ENCODE data around the gene FBXO17. TPM values are rescaled to one million over a fixed set of nuclear protein-coding genes. Genes with fewer than 3 reads are reported as not detected.
A peak's percentile ranks its signal among the peaks of the same experiment; 100 is the strongest.

Gene FBXO17
- total and polyA plus RNA-seq, 9 donors: 25.0 to 36.7 (median 29.1) TPM

- Histone ChIP-seq H3K27ac (ENCODE audit: low read length) (no peak overlapping the region), H3K4me3 (ENCODE audit: low read length) (no peak overlapping the region), H3K4me1 (ENCODE audit: control insufficient read depth, insufficient read depth, low read length) (peaks cover 27% of the 10 kb centered on the region), H3K36me3 (ENCODE audit: control insufficient read depth, insufficient read depth, low read length) (peaks cover 33% of the 10 kb centered on the region), H3K9me3 (replicated peaks; ENCODE audit: control insufficient read depth, low read depth, low read length) (no peaks in the 10 kb centered on the region), H3K27me3 (ENCODE audit: control insufficient read depth, insufficient read depth, low read length) (no peaks in the 10 kb centered on the region)
- WGBS (ENCODE audit: insufficient coverage): 63% methylated on average over 3 of the region's 10 CpGs
- DNase-seq: peak; percentile 1
Measured at GRCh38 chr19:38918526-38918925, 57.0 kb downstream of the FBXO17 start.

- Histone ChIP-seq H3K4me1 (ENCODE audit: control insufficient read depth, insufficient read depth, low read length) (peaks cover 29% of the 10 kb centered on the region), H3K9me3 (replicated peaks; ENCODE audit: control insufficient read depth, low read depth, low read length) (no peaks in the 10 kb centered on the region), H3K36me3 (ENCODE audit: control insufficient read depth, insufficient read depth, low read length) (peaks cover 30% of the 10 kb centered on the region), H3K4me3 (ENCODE audit: low read length) (no peak overlapping the region), H3K27me3 (ENCODE audit: control insufficient read depth, insufficient read depth, low read length) (no peaks in the 10 kb centered on the region), H3K27ac (ENCODE audit: low read length) (no peak overlapping the region)
- WGBS (ENCODE audit: insufficient coverage): 39% methylated on average over 7 of the region's 13 CpGs
- peak; percentile 14 for DNase-seq
Measured at GRCh38 chr19:38917921-38918491, 57.5 kb downstream of the FBXO17 start.

GRCh38 chr19:38917516-38917915 is 58.0 kb downstream of the FBXO17 start:
- Histone ChIP-seq H3K4me3 (ENCODE audit: low read length) (no peak overlapping the region), H3K27me3 (ENCODE audit: control insufficient read depth, insufficient read depth, low read length) (no peaks in the 10 kb centered on the region), H3K9me3 (replicated peaks; ENCODE audit: control insufficient read depth, low read depth, low read length) (no peaks in the 10 kb centered on the region), H3K4me1 (ENCODE audit: control insufficient read depth, insufficient read depth, low read length) (peaks cover 34% of the 10 kb centered on the region), H3K27ac (ENCODE audit: low read length) (no peak overlapping the region), H3K36me3 (ENCODE audit: control insufficient read depth, insufficient read depth, low read length) (peaks cover 29% of the 10 kb centered on the region)
- 35% methylated on average over 2 of the region's 9 CpGs for WGBS (ENCODE audit: insufficient coverage)
- peak; percentile 26 for DNase-seq

GRCh38 chr19:38915329-38916321 is 59.9 kb downstream of the FBXO17 start:
- 91% methylated on average over 44 of the region's 44 CpGs for WGBS (ENCODE audit: insufficient coverage)
- Histone ChIP-seq H3K36me3 (ENCODE audit: control insufficient read depth, insufficient read depth, low read length) (peaks cover 16% of the 10 kb centered on the region), H3K4me3 (ENCODE audit: low read length) (no peak overlapping the region), H3K27ac (ENCODE audit: low read length) (no peak overlapping the region), H3K27me3 (ENCODE audit: control insufficient read depth, insufficient read depth, low read length) (no peaks in the 10 kb centered on the region), H3K9me3 (replicated peaks; ENCODE audit: control insufficient read depth, low read depth, low read length) (no peaks in the 10 kb centered on the region), H3K4me1 (ENCODE audit: control insufficient read depth, insufficient read depth, low read length) (peaks cover 41% of the 10 kb centered on the region)
- DNase-seq: peak; percentile 0

GRCh38 chr19:38913958-38914357 is 61.6 kb downstream of the FBXO17 start:
- DNase-seq: peak; percentile 1
- Histone ChIP-seq H3K27me3 (ENCODE audit: control insufficient read depth, insufficient read depth, low read length) (no peaks in the 10 kb centered on the region), H3K4me1 (ENCODE audit: control insufficient read depth, insufficient read depth, low read length) (peaks cover 27% of the 10 kb centered on the region), H3K36me3 (ENCODE audit: control insufficient read depth, insufficient read depth, low read length) (peaks cover 18% of the 10 kb centered on the region), H3K9me3 (replicated peaks; ENCODE audit: control insufficient read depth, low read depth, low read length) (no peaks in the 10 kb centered on the region), H3K4me3 (ENCODE audit: low read length) (no peak overlapping the region), H3K27ac (ENCODE audit: low read length) (no peak overlapping the region)
- WGBS (ENCODE audit: insufficient coverage): 96% methylated on average over 4 of the region's 8 CpGs

GRCh38 chr19:38912600-38913514 is 62.7 kb downstream of the FBXO17 start:
- Histone ChIP-seq H3K36me3 (ENCODE audit: control insufficient read depth, insufficient read depth, low read length) (peaks cover 20% of the 10 kb centered on the region), H3K4me1 (ENCODE audit: control insufficient read depth, insufficient read depth, low read length) (peaks cover 23% of the 10 kb centered on the region), H3K27me3 (ENCODE audit: control insufficient read depth, insufficient read depth, low read length) (no peaks in the 10 kb centered on the region), H3K4me3 (ENCODE audit: low read length) (no peak overlapping the region), H3K27ac (ENCODE audit: low read length) (no peak overlapping the region), H3K9me3 (replicated peaks; ENCODE audit: control insufficient read depth, low read depth, low read length) (no peaks in the 10 kb centered on the region)
- DNase-seq: peak; percentile 22
- WGBS (ENCODE audit: insufficient coverage): 73% methylated on average over 7 of the region's 12 CpGs

- H3K4me1 ChIP-seq (ENCODE audit: control insufficient read depth, insufficient read depth, low read length): peaks cover 14% of the 10 kb centered on the region
- H3K27ac ChIP-seq (ENCODE audit: low read length): no peak overlapping the region
- no peak for DNase-seq
- no peak overlapping the region for H3K4me3 ChIP-seq (ENCODE audit: low read length)
- WGBS (ENCODE audit: insufficient coverage): 51% methylated on average over 9 of the region's 16 CpGs
- H3K9me3 ChIP-seq (replicated peaks; ENCODE audit: control insufficient read depth, low read depth, low read length): no peaks in the 10 kb centered on the region
- no peaks in the 10 kb centered on the region for H3K27me3 ChIP-seq (ENCODE audit: control insufficient read depth, insufficient read depth, low read length)
- H3K36me3 ChIP-seq (ENCODE audit: control insufficient read depth, insufficient read depth, low read length): peaks cover 33% of the 10 kb centered on the region
Measured at GRCh38 chr19:38911388-38912001, 64.0 kb downstream of the FBXO17 start.

- 97% methylated on average over 8 of the region's 12 CpGs for WGBS (ENCODE audit: insufficient coverage)
- peaks cover 14% of the 10 kb centered on the region for H3K4me1 ChIP-seq (ENCODE audit: control insufficient read depth, insufficient read depth, low read length)
- no peak overlapping the region for H3K4me3 ChIP-seq (ENCODE audit: low read length)
- H3K9me3 ChIP-seq (replicated peaks; ENCODE audit: control insufficient read depth, low read depth, low read length): no peaks in the 10 kb centered on the region
- no peaks in the 10 kb centered on the region for H3K27me3 ChIP-seq (ENCODE audit: control insufficient read depth, insufficient read depth, low read length)
- DNase-seq: no peak
- H3K36me3 ChIP-seq (ENCODE audit: control insufficient read depth, insufficient read depth, low read length): peaks cover 33% of the 10 kb centered on the region
- no peak overlapping the region for H3K27ac ChIP-seq (ENCODE audit: low read length)
Measured at GRCh38 chr19:38910488-38910887, 65.1 kb downstream of the FBXO17 start.

GRCh38 chr19:38908911-38909310 is 66.6 kb downstream of the FBXO17 start:
- DNase-seq: no peak
- H3K4me1 ChIP-seq (ENCODE audit: control insufficient read depth, insufficient read depth, low read length): peaks cover 14% of the 10 kb centered on the region
- no peak overlapping the region for H3K27ac ChIP-seq (ENCODE audit: low read length)
- no peaks in the 10 kb centered on the region for H3K27me3 ChIP-seq (ENCODE audit: control insufficient read depth, insufficient read depth, low read length)
- peaks cover 30% of the 10 kb centered on the region for H3K36me3 ChIP-seq (ENCODE audit: control insufficient read depth, insufficient read depth, low read length)
- H3K9me3 ChIP-seq (replicated peaks; ENCODE audit: control insufficient read depth, low read depth, low read length): no peaks in the 10 kb centered on the region
- 54% methylated on average over 4 of the region's 10 CpGs for WGBS (ENCODE audit: insufficient coverage)
- H3K4me3 ChIP-seq (ENCODE audit: low read length): no peak overlapping the region
